Thoracic aorta (tissue), 2 donors: ENCODE data around the gene ELOA. TPM values are rescaled to one million over a fixed set of nuclear protein-coding genes. Genes with fewer than 3 reads are reported as not detected.

Experiments used
- ATAC-seq: fragments of 150-250 bp; one replicate; pipeline ENCODE4 v1.8.0; 2017; ENCODE audit warnings: low read depth; ENCODE audit not compliant: insufficient number of reproducible peaks, low FRiP score
- DNase-seq: peaks from one replicate; pipeline ENCODE4 v3.0.0-alpha.2; 2020; ENCODE audit warnings: low spot score
- H3K27ac ChIP-seq, 2 donors: fragments of 200-600 bp; sonication (generic); 1 replicate in 1 of 2; 2 replicates in 1 of 2; pipeline ENCODE4 v1.5.1; 2016; ENCODE audit warnings: mild to moderate bottlenecking in 2 of 2, moderate library complexity in 2 of 2
- H3K27me3 ChIP-seq: fragments of 200-600 bp; sonication (generic); replicated peaks from 2 replicates; pipeline ENCODE4 v1.6.0; 2016; ENCODE audit warnings: mild to moderate bottlenecking; ENCODE audit not compliant: insufficient read depth
- H3K36me3 ChIP-seq: fragments of 200-600 bp; sonication (generic); one replicate; pipeline ENCODE4 v1.5.1; 2016
- H3K4me1 ChIP-seq, 2 donors: fragments of 200-600 bp; sonication (generic); 1 replicate in 1 of 2; 2 replicates in 1 of 2; pipeline versions ENCODE4 v1.5.1 to v1.6.0; 2016; ENCODE audit warnings: low read depth in 2 of 2, mild to moderate bottlenecking in 1 of 2; ENCODE audit not compliant: control insufficient read depth in 1 of 2
- H3K4me3 ChIP-seq: fragments of 200-600 bp; sonication (generic); 2 replicates; pipeline ENCODE4 v1.5.1; 2016; ENCODE audit warnings: mild to moderate bottlenecking
- H3K9me3 ChIP-seq: fragments of 200-600 bp; sonication (generic); 2 replicates; pipeline ENCODE4 v1.5.1; 2016
- total RNA-seq, 2 donors: library from RNA; depleted of rRNA; stranded (reverse); fragments of >200 nt; gene quantifications; one replicate each; pipeline versions ENCODE4 v1.1.0 to v1.2.3, GENCODE V29; 2016
- TF ChIP-seq, protein P1 (sequence below): fragments of 200-600 bp; sonication (generic); IDR thresholded peaks from one replicate; pipeline ENCODE4 v1.5.1; 2019; ENCODE audit warnings: antibody characterized with exemption

ELOA gene
- total RNA-seq, 2 donors from 2014 or later, result 23.3 to 40.6 TPM

DNA sequence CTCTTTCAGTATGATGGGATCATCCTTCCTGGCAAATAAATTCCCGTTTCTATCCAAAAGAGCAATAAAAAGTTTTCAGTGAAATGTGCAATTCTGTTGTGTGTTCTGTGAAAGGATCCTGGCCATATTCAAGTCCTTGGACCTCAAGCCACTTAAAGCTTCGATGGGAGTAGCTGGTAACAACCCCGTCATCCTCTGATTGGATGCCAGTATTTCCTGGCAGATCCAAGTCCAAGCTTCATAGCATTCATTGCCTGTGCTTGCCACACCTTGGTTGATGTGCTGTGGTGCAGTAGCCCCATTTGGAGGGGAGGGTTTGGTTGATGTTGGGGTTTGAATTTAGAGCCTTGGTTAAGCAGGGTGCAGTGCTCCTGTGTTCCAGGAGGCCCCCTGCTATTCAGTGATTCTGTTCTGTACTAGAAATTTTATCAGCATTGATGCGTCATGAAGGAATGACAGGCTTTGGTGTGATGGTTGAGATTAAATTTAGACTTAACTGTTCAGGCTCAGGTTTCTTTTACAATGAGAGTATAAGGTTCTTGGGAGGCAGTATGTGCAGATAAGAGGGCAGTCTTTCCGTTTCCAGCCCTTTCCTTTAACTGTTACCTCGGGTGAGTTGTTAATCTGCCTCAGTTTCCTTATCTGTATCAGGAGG, 46.8 kb upstream of the ELOA start:
- ATAC-seq (no peak), DNase-seq (no peak)
- H3K4me3 ChIP-seq, result no peak overlapping the region
- TF ChIP-seq, protein P1, sequence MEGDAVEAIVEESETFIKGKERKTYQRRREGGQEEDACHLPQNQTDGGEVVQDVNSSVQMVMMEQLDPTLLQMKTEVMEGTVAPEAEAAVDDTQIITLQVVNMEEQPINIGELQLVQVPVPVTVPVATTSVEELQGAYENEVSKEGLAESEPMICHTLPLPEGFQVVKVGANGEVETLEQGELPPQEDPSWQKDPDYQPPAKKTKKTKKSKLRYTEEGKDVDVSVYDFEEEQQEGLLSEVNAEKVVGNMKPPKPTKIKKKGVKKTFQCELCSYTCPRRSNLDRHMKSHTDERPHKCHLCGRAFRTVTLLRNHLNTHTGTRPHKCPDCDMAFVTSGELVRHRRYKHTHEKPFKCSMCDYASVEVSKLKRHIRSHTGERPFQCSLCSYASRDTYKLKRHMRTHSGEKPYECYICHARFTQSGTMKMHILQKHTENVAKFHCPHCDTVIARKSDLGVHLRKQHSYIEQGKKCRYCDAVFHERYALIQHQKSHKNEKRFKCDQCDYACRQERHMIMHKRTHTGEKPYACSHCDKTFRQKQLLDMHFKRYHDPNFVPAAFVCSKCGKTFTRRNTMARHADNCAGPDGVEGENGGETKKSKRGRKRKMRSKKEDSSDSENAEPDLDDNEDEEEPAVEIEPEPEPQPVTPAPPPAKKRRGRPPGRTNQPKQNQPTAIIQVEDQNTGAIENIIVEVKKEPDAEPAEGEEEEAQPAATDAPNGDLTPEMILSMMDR, result no peak
- H3K36me3 ChIP-seq, result peaks cover 34% of the 10 kb centered on the region
- H3K27ac ChIP-seq, result no peak overlapping the region
- peaks cover 9 to 33% of the 10 kb centered on the region in 2 donors for H3K4me1 ChIP-seq
- no peaks in the 10 kb centered on the region for H3K9me3 ChIP-seq
- H3K27me3 ChIP-seq, result no peaks in the 10 kb centered on the region

DNA sequence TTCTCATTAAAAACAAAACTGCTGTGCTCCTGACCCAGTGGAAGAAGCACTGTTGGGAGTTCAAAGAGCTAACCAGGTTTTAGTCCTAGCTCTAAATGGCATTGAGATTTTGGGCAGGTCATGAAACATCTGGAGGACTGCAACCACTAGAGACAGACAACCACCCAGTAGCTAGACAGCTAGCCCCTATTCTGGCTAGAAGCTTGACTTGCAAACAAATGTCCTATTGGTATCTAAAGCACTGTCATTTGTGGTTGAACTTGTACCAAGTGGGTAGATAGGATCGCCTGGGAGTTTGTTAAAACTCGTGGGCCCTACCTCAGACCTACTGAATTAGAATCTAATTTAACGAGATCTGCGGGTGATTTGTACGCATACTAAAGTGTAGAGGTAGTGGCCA, 44.8 kb upstream of the ELOA start:
- H3K36me3 ChIP-seq, result peaks cover 38% of the 10 kb centered on the region
- TF ChIP-seq, protein P1, result no peak
- H3K4me3 ChIP-seq, result no peak overlapping the region
- H3K9me3 ChIP-seq, result no peaks in the 10 kb centered on the region
- DNase-seq (no peak), ATAC-seq (no peak)
- H3K27ac ChIP-seq, result no peak overlapping the region
- no peaks in the 10 kb centered on the region for H3K27me3 ChIP-seq
- H3K4me1 ChIP-seq, result peaks cover 0 to 18% of the 10 kb centered on the region in 2 donors

DNA sequence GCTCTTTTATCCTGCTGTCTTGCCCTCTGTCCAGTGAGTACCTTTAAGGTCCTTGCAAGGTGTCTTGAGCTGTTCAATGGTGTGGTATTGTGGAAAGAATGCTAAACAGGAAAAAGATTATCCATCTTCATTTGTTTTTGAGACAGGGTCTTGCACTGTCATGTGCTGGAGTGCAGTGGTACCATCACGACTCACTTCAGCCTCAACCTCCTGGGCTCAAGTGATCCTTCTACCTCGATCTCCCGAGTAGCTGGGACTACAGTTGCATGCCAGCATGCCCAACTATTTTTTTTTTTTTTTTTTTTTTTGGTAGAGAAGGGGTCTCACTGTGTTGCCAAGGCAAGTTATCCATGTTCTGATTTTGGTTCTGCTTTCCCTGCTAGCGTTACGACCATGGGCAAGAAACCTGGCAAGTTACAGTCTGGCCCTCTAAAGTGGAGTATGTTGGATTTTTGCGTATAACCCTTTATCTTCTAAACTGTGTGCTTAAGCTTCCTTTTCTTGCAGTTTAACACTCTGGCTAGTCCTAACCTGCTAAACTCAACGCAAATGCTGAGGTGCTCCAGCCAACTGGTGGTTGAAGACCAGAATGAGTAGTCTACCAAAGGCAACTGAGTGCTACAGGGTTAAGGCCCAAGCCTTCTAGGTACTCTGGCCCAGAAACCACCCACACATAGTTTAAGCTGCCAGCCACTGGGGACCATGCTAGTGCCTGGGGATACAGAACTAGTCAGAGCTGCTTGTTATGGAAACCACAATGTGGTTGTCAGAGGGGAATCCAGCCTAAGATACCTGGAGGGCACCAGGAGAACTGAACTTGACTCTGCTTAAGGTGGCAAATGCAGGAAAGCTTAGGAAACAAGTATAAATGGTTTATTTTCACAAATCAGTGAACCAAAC, 43.7 kb upstream of the ELOA start:
- no peaks in the 10 kb centered on the region for H3K27me3 ChIP-seq
- no peak for ATAC-seq
- peaks cover 35% of the 10 kb centered on the region for H3K36me3 ChIP-seq
- no peak overlapping the region for H3K4me3 ChIP-seq
- no peak for DNase-seq
- peaks cover 0 to 8% of the 10 kb centered on the region in 2 donors for H3K4me1 ChIP-seq
- H3K9me3 ChIP-seq, result no peaks in the 10 kb centered on the region
- TF ChIP-seq, protein P1, result no peak
- H3K27ac ChIP-seq, result no peak overlapping the region

DNA sequence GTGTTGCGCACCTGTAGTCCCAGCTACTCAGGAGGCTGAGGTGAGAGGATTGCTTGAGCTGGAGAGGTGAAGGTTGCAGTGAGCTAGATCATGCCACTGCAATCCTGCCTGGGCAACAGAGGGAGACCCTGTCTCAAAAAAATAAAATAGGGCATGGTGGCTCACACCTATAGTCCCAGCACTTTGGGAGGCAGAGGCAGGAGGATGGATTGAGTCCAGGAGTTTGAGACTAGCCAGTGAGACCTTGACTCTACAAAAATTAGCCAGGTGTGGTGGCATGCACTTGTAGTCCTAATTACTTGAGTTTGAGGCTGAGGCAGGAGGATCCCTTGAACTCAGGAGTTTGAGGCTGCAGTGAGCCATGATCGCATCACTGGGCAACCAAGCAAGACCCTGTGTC, 42.0 kb upstream of the ELOA start:
- H3K4me3 ChIP-seq, result no peak overlapping the region
- ATAC-seq (no peak), DNase-seq (no peak)
- H3K27ac ChIP-seq, result no peak overlapping the region
- H3K9me3 ChIP-seq, result no peaks in the 10 kb centered on the region
- peaks cover 29% of the 10 kb centered on the region for H3K36me3 ChIP-seq
- H3K4me1 ChIP-seq, result no peaks in the 10 kb centered on the region
- TF ChIP-seq, protein P1, result no peak
- H3K27me3 ChIP-seq, result no peaks in the 10 kb centered on the region

DNA sequence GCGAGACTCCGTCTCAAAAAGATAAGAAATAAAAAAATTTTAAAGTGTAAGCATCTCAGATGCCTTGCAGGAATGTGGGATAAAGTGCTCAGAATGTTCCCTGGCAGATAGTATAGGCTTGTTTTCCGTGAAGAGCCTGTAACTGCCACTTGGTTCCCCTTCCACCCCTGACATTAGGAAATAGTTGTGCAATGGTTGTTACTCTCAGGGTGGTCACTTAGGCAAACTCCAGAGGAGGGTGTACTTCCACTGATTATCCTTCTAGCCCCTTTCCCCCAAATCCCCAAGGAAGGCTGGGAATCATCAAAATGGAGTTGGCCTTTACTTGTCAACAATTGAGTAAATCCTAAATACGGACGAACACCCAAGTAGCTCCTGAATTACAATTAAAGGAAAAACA, 41.3 kb upstream of the ELOA start:
- H3K27me3 ChIP-seq, result no peaks in the 10 kb centered on the region
- H3K9me3 ChIP-seq, result no peaks in the 10 kb centered on the region
- H3K4me3 ChIP-seq, result no peak overlapping the region
- H3K36me3 ChIP-seq, result peaks cover 22% of the 10 kb centered on the region
- H3K4me1 ChIP-seq, result no peaks in the 10 kb centered on the region
- TF ChIP-seq, protein P1, result no peak
- no peak overlapping the region for H3K27ac ChIP-seq
- ATAC-seq (no peak), DNase-seq (no peak)
